Measurements from ENCODE around the gene CRYGN.

Gene CRYGN

GRCh38 chr7:151469281-151469680 lies 29.3 kb upstream of the CRYGN start:
- H3K9ac ChIP-seq, result no peak overlapping the region
- no peaks in the 10 kb centered on the region for H4K20me1 ChIP-seq (ENCODE audit: insufficient read depth)
- no peak overlapping the region for H3K4me3 ChIP-seq (IDR thresholded peaks at IDR 0.05; ENCODE audit: insufficient read depth, low read depth, low read length)
- H3K4me1 ChIP-seq (ENCODE audit: low read depth, poor library complexity, severe bottlenecking), result peaks cover 55% of the 10 kb centered on the region
- no peak for TF ChIP-seq CTCF (conservative IDR thresholded peaks at IDR 0.05; ENCODE audit: low read depth, low read length)
- H3K36me3 ChIP-seq (ENCODE audit: insufficient read depth), result peaks cover 35% of the 10 kb centered on the region; the same call in 1 of the 2 replicates
- peaks cover 29% of the 10 kb centered on the region; the same call in 1 of the 2 replicates for H3K79me2 ChIP-seq (ENCODE audit: insufficient read depth, low read depth)
- H2AFZ ChIP-seq (ENCODE audit: low read depth), result no peak overlapping the region
- H3K27ac ChIP-seq, result no peak overlapping the region
- H3K27me3 ChIP-seq (ENCODE audit: insufficient read depth, low read depth), result no peaks in the 10 kb centered on the region
- H3K4me2 ChIP-seq, result no peak overlapping the region

- Histone ChIP-seq H3K9ac (no peak overlapping the region), H2AFZ (ENCODE audit: low read depth) (no peak overlapping the region), H3K79me2 (ENCODE audit: insufficient read depth, low read depth) (peaks cover 23% of the 10 kb centered on the region; the same call in 1 of the 2 replicates), H3K27me3 (ENCODE audit: insufficient read depth, low read depth) (no peaks in the 10 kb centered on the region), H3K4me3 (IDR thresholded peaks at IDR 0.05; ENCODE audit: insufficient read depth, low read depth, low read length) (no peak overlapping the region), H3K4me2 (no peak overlapping the region), H4K20me1 (ENCODE audit: insufficient read depth) (no peaks in the 10 kb centered on the region), H3K4me1 (ENCODE audit: low read depth, poor library complexity, severe bottlenecking) (peaks cover 46% of the 10 kb centered on the region), H3K36me3 (ENCODE audit: insufficient read depth) (peaks cover 35% of the 10 kb centered on the region; the same call in 1 of the 2 replicates), H3K27ac (no peak overlapping the region)
- TF ChIP-seq CTCF (conservative IDR thresholded peaks at IDR 0.05; ENCODE audit: low read depth, low read length), result no peak
These were observed 28.5 kb upstream of the CRYGN start for GRCh38 chr7:151468217-151469018.

GRCh38 chr7:151465169-151465568 lies 25.2 kb upstream of the CRYGN start:
- Histone ChIP-seq H3K79me2 (ENCODE audit: insufficient read depth, low read depth) (peaks cover 9% of the 10 kb centered on the region; the same call in 1 of the 2 replicates), H2AFZ (ENCODE audit: low read depth) (no peak overlapping the region), H3K4me1 (ENCODE audit: low read depth, poor library complexity, severe bottlenecking) (peaks cover 14% of the 10 kb centered on the region), H3K4me3 (IDR thresholded peaks at IDR 0.05; ENCODE audit: insufficient read depth, low read depth, low read length) (no peak overlapping the region), H4K20me1 (ENCODE audit: insufficient read depth) (no peaks in the 10 kb centered on the region), H3K27me3 (ENCODE audit: insufficient read depth, low read depth) (no peaks in the 10 kb centered on the region), H3K9ac (no peak overlapping the region), H3K4me2 (no peak overlapping the region), H3K27ac (no peak overlapping the region), H3K36me3 (ENCODE audit: insufficient read depth) (peaks cover 30% of the 10 kb centered on the region; the same call in 1 of the 2 replicates)
- no peak for TF ChIP-seq CTCF (conservative IDR thresholded peaks at IDR 0.05; ENCODE audit: low read depth, low read length)

- Histone ChIP-seq H3K79me2 (ENCODE audit: insufficient read depth, low read depth) (no peaks in the 10 kb centered on the region), H3K27ac (no peak overlapping the region)
These were observed 22.4 kb upstream of the CRYGN start for GRCh38 chr7:151462306-151462779.

More at GRCh38 chr7:151462306-151462779, 22.4 kb upstream of the CRYGN start:
- H3K4me2 ChIP-seq, result no peak overlapping the region
- no peaks in the 10 kb centered on the region for H3K4me1 ChIP-seq (ENCODE audit: low read depth, poor library complexity, severe bottlenecking)
- H3K4me3 ChIP-seq (IDR thresholded peaks at IDR 0.05; ENCODE audit: insufficient read depth, low read depth, low read length), result no peak overlapping the region
- no peak for TF ChIP-seq CTCF (conservative IDR thresholded peaks at IDR 0.05; ENCODE audit: low read depth, low read length)
- no peak overlapping the region for H2AFZ ChIP-seq (ENCODE audit: low read depth)
- peaks cover 15% of the 10 kb centered on the region; the same call in 1 of the 2 replicates for H3K36me3 ChIP-seq (ENCODE audit: insufficient read depth)
- no peaks in the 10 kb centered on the region for H4K20me1 ChIP-seq (ENCODE audit: insufficient read depth)
- no peaks in the 10 kb centered on the region for H3K27me3 ChIP-seq (ENCODE audit: insufficient read depth, low read depth)
- H3K9ac ChIP-seq, result no peak overlapping the region

Data from KMS-11 (cell line).